ENCODE results near the gene TMEM39A.

The TMEM39A gene

GRCh38 chr3:119463171-119464169, at the start of gene TMEM39A:
TSS of gene TMEM39A (minus strand) at chr3:119463615. CDS start at chr3:119462074, 1,541 bp downstream.
- H3K4me3 ChIP-seq (ENCODE audit: low read depth, low read length) = peak within 1 kb of the TSS; percentile 65
- TF ChIP-seq CTCF (IDR thresholded peaks at IDR 0.05; ENCODE audit: insufficient read depth, low read depth, low read length, missing control alignments) = no peak
- DNase-seq (ENCODE audit: low read depth) = peak; percentile 99

- TF ChIP-seq CTCF (IDR thresholded peaks at IDR 0.05; ENCODE audit: insufficient read depth, low read depth, low read length, missing control alignments) = no peak
- DNase-seq (ENCODE audit: low read depth) = no peak
- H3K4me3 ChIP-seq (ENCODE audit: low read depth, low read length) = no peak overlapping the region
Measured at GRCh38 chr3:119510690-119511089, 47.3 kb upstream of the TMEM39A start.

GRCh38 chr3:119508172-119508845, 44.9 kb upstream of the TMEM39A start:
- DNase-seq (ENCODE audit: low read depth) = peak; percentile 55
- no peak for TF ChIP-seq CTCF (IDR thresholded peaks at IDR 0.05; ENCODE audit: insufficient read depth, low read depth, low read length, missing control alignments)
- H3K4me3 ChIP-seq (ENCODE audit: low read depth, low read length) = no peak overlapping the region

GRCh38 chr3:119507404-119507803, 44.0 kb upstream of the TMEM39A start:
- no peak overlapping the region for H3K4me3 ChIP-seq (ENCODE audit: low read depth, low read length)
- no peak for DNase-seq (ENCODE audit: low read depth)
- no peak for TF ChIP-seq CTCF (IDR thresholded peaks at IDR 0.05; ENCODE audit: insufficient read depth, low read depth, low read length, missing control alignments)

- DNase-seq (ENCODE audit: low read depth) = no peak
- no peak for TF ChIP-seq CTCF (IDR thresholded peaks at IDR 0.05; ENCODE audit: insufficient read depth, low read depth, low read length, missing control alignments)
- H3K4me3 ChIP-seq (ENCODE audit: low read depth, low read length) = no peak overlapping the region
Measured at GRCh38 chr3:119506631-119507030, 43.2 kb upstream of the TMEM39A start.

- DNase-seq (ENCODE audit: low read depth) = no peak
- peak overlapping the region; percentile 96 for H3K4me3 ChIP-seq (ENCODE audit: low read depth, low read length)
- TF ChIP-seq CTCF (IDR thresholded peaks at IDR 0.05; ENCODE audit: insufficient read depth, low read depth, low read length, missing control alignments) = no peak
Measured at GRCh38 chr3:119500901-119501300, 37.5 kb upstream of the TMEM39A start.

Measured in GM12865 (cell line).